ENCODE data around the gene PSME1. TPM values are rescaled to one million over a fixed set of nuclear protein-coding genes. Genes with fewer than 3 reads are reported as not detected.

The PSME1 gene
- polyA plus RNA-seq, 1 donor from 2014 or later = 55.8 TPM

DNA sequence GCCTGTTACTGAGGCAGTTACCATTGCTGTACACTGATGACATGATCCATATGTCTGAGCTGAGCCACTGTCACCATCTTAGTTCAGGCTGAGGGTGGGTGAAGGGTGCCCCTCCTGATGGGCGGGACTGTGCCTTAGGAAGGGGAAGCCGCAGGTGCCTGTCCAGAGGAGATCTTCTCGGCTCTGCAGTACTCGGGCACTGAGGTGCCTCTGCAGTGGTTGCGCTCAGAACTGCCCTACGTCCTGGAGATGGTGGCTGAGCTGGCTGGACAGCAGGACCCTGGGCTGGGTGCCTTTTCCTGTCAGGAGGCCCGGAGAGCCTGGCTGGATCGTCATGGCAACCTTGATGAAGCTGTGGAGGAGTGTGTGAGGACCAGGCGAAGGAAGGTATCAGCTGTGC, 15.0 kb downstream of the PSME1 start:
- H3K4me2 ChIP-seq (ENCODE audit: low read length) = no peak overlapping the region
- H3K9me2 ChIP-seq (ENCODE audit: insufficient read depth, low read length) = no peaks in the 10 kb centered on the region
- no peaks in the 10 kb centered on the region for H3F3A ChIP-seq (ENCODE audit: insufficient read depth, low read length, poor library complexity, severe bottlenecking)
- TF ChIP-seq, protein P1, sequence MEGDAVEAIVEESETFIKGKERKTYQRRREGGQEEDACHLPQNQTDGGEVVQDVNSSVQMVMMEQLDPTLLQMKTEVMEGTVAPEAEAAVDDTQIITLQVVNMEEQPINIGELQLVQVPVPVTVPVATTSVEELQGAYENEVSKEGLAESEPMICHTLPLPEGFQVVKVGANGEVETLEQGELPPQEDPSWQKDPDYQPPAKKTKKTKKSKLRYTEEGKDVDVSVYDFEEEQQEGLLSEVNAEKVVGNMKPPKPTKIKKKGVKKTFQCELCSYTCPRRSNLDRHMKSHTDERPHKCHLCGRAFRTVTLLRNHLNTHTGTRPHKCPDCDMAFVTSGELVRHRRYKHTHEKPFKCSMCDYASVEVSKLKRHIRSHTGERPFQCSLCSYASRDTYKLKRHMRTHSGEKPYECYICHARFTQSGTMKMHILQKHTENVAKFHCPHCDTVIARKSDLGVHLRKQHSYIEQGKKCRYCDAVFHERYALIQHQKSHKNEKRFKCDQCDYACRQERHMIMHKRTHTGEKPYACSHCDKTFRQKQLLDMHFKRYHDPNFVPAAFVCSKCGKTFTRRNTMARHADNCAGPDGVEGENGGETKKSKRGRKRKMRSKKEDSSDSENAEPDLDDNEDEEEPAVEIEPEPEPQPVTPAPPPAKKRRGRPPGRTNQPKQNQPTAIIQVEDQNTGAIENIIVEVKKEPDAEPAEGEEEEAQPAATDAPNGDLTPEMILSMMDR (IDR thresholded peaks at IDR 0.05; ENCODE audit: poor library complexity, severe bottlenecking) = no peak
- TF ChIP-seq EP300 (conservative IDR thresholded peaks at IDR 0.05; ENCODE audit: poor library complexity, severe bottlenecking) (no peak), EZH2 (IDR thresholded peaks at IDR 0.05; ENCODE audit: borderline replicate concordance, insufficient read depth, low read length, poor library complexity, severe bottlenecking) (no peak), RAD21 (conservative IDR thresholded peaks at IDR 0.05) (no peak), MXI1 (conservative IDR thresholded peaks at IDR 0.05; ENCODE audit: poor library complexity, severe bottlenecking) (no peak)
- TF ChIP-seq, protein P2, sequence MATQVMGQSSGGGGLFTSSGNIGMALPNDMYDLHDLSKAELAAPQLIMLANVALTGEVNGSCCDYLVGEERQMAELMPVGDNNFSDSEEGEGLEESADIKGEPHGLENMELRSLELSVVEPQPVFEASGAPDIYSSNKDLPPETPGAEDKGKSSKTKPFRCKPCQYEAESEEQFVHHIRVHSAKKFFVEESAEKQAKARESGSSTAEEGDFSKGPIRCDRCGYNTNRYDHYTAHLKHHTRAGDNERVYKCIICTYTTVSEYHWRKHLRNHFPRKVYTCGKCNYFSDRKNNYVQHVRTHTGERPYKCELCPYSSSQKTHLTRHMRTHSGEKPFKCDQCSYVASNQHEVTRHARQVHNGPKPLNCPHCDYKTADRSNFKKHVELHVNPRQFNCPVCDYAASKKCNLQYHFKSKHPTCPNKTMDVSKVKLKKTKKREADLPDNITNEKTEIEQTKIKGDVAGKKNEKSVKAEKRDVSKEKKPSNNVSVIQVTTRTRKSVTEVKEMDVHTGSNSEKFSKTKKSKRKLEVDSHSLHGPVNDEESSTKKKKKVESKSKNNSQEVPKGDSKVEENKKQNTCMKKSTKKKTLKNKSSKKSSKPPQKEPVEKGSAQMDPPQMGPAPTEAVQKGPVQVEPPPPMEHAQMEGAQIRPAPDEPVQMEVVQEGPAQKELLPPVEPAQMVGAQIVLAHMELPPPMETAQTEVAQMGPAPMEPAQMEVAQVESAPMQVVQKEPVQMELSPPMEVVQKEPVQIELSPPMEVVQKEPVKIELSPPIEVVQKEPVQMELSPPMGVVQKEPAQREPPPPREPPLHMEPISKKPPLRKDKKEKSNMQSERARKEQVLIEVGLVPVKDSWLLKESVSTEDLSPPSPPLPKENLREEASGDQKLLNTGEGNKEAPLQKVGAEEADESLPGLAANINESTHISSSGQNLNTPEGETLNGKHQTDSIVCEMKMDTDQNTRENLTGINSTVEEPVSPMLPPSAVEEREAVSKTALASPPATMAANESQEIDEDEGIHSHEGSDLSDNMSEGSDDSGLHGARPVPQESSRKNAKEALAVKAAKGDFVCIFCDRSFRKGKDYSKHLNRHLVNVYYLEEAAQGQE (IDR thresholded peaks at IDR 0.05; ENCODE audit: borderline replicate concordance) = no peak
- H3K27ac ChIP-seq (ENCODE audit: low read length) = no peak overlapping the region
- no peak overlapping the region for H3K9ac ChIP-seq (ENCODE audit: low read length)
- H3K27me3 ChIP-seq (ENCODE audit: insufficient read depth, low read depth, low read length) = no peaks in the 10 kb centered on the region
- no peaks in the 10 kb centered on the region for H3K36me3 ChIP-seq (ENCODE audit: insufficient read depth, low read length)
- no peaks in the 10 kb centered on the region for H3K9me3 ChIP-seq (ENCODE audit: low read length)
- H3K4me3 ChIP-seq (ENCODE audit: low read length) = no peak overlapping the region
- H2AFZ ChIP-seq (ENCODE audit: low read depth, low read length) = no peak overlapping the region
- H3K79me2 ChIP-seq (replicated peaks; ENCODE audit: insufficient read depth, low read length) = peaks cover 9% of the 10 kb centered on the region
- no peaks in the 10 kb centered on the region for H4K20me1 ChIP-seq (ENCODE audit: insufficient read depth)

DNA sequence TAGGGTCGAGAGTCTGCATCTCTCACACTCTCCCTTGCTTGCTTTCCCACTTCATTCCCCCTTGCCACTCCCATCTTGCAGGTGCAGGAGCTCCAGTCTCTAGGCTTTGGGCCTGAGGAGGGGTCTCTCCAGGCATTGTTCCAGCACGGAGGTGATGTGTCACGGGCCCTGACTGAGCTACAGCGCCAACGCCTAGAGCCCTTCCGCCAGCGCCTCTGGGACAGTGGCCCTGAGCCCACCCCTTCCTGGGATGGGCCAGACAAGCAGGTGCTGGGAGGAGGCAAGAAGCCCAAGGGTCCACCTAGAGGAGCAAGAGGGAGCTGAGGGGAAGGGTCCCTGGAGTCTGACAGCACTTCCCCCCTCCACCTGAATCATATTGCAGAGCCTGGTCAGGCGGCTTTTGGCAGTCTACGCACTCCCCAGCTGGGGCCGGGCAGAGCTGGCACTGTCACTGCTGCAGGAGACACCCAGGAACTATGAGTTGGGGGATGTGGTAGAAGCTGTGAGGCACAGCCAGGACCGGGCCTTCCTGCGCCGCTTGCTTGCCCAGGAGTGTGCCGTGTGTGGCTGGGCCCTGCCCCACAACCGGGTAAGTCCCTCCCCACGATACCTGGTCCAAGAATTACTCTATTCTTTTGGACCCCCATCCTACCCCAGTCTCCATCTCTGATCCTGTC, 15.5 kb downstream of the PSME1 start:
- Histone ChIP-seq H3K27me3 (ENCODE audit: insufficient read depth, low read depth, low read length) (no peaks in the 10 kb centered on the region), H3K27ac (ENCODE audit: low read length) (no peak overlapping the region), H3K4me3 (ENCODE audit: low read length) (no peak overlapping the region), H4K20me1 (ENCODE audit: insufficient read depth) (no peaks in the 10 kb centered on the region), H3K9me2 (ENCODE audit: insufficient read depth, low read length) (no peaks in the 10 kb centered on the region), H3K36me3 (ENCODE audit: insufficient read depth, low read length) (no peaks in the 10 kb centered on the region), H3F3A (ENCODE audit: insufficient read depth, low read length, poor library complexity, severe bottlenecking) (no peaks in the 10 kb centered on the region), H3K79me2 (replicated peaks; ENCODE audit: insufficient read depth, low read length) (peaks cover 9% of the 10 kb centered on the region), H3K4me2 (ENCODE audit: low read length) (no peak overlapping the region), H3K9ac (ENCODE audit: low read length) (no peak overlapping the region), H2AFZ (ENCODE audit: low read depth, low read length) (no peak overlapping the region), H3K9me3 (ENCODE audit: low read length) (no peaks in the 10 kb centered on the region)
- no peak for TF ChIP-seq POLR2AphosphoS5 (IDR thresholded peaks at IDR 0.05)
- no peak for TF ChIP-seq TAF1 (IDR thresholded peaks at IDR 0.05; ENCODE audit: low read depth)

GRCh38 chr14:24155100-24155499, 19.1 kb downstream of the PSME1 start:
- H3K79me2 ChIP-seq (replicated peaks; ENCODE audit: insufficient read depth, low read length) = no peaks in the 10 kb centered on the region
- H3K4me3 ChIP-seq (ENCODE audit: low read length) = no peak overlapping the region
- no peak overlapping the region for H2AFZ ChIP-seq (ENCODE audit: low read depth, low read length)
- H3K27me3 ChIP-seq (ENCODE audit: insufficient read depth, low read depth, low read length) = no peaks in the 10 kb centered on the region
- no peak overlapping the region for H3K9ac ChIP-seq (ENCODE audit: low read length)
- no peaks in the 10 kb centered on the region for H4K20me1 ChIP-seq (ENCODE audit: insufficient read depth)
- no peaks in the 10 kb centered on the region for H3K36me3 ChIP-seq (ENCODE audit: insufficient read depth, low read length)
- TF ChIP-seq SMC3 (conservative IDR thresholded peaks at IDR 0.05; ENCODE audit: poor library complexity) = no peak
- TF ChIP-seq MXI1 (conservative IDR thresholded peaks at IDR 0.05; ENCODE audit: poor library complexity, severe bottlenecking) = no peak
- no peak for TF ChIP-seq EZH2 (IDR thresholded peaks at IDR 0.05; ENCODE audit: borderline replicate concordance, insufficient read depth, low read length, poor library complexity, severe bottlenecking)
- TF ChIP-seq EP300 (conservative IDR thresholded peaks at IDR 0.05; ENCODE audit: poor library complexity, severe bottlenecking) = no peak
- TF ChIP-seq, protein P2 (IDR thresholded peaks at IDR 0.05; ENCODE audit: borderline replicate concordance) = no peak
- TF ChIP-seq TAF1 (IDR thresholded peaks at IDR 0.05; ENCODE audit: low read depth) = no peak
- TF ChIP-seq RAD21 (conservative IDR thresholded peaks at IDR 0.05) = no peak
- no peak for TF ChIP-seq POLR2AphosphoS5 (IDR thresholded peaks at IDR 0.05)
- TF ChIP-seq, protein P1 (IDR thresholded peaks at IDR 0.05; ENCODE audit: poor library complexity, severe bottlenecking) = no peak
- no peak overlapping the region for H3K4me2 ChIP-seq (ENCODE audit: low read length)
- no peak overlapping the region for H3K27ac ChIP-seq (ENCODE audit: low read length)
- H3K9me2 ChIP-seq (ENCODE audit: insufficient read depth, low read length) = no peaks in the 10 kb centered on the region
- no peaks in the 10 kb centered on the region for H3K9me3 ChIP-seq (ENCODE audit: low read length)
- no peaks in the 10 kb centered on the region for H3F3A ChIP-seq (ENCODE audit: insufficient read depth, low read length, poor library complexity, severe bottlenecking)

All from neural cell (in vitro differentiated cells).